Testis (tissue), 3 donors: ENCODE data around the gene IL17REL. TPM values are rescaled to one million over a fixed set of nuclear protein-coding genes. Genes with fewer than 3 reads are reported as not detected.

Experiments
- DNase-seq: peaks from one replicate; pipeline ENCODE4 v3.0.0-alpha.2; 2019
- H3K27ac ChIP-seq, 2 donors: fragments of 200-600 bp; sonication (generic); one replicate each; pipeline ENCODE4 v1.5.1; 2019
- H3K27me3 ChIP-seq: fragments of 200-600 bp; sonication (generic); one replicate; pipeline ENCODE4 v1.5.1; 2019
- H3K36me3 ChIP-seq: fragments of 200-600 bp; sonication (generic); one replicate; pipeline ENCODE4 v1.5.1; 2017; ENCODE audit warnings: low read depth; ENCODE audit errors: missing control alignments
- H3K4me1 ChIP-seq: fragments of 200-600 bp; sonication (generic); one replicate; pipeline ENCODE4 v1.5.1; 2019
- H3K4me3 ChIP-seq, 2 donors: fragments of 200-600 bp; sonication (generic); one replicate each; pipeline ENCODE4 v1.5.1; 2017 to 2019
- H3K9me3 ChIP-seq: fragments of 200-600 bp; sonication (generic); one replicate; pipeline ENCODE4 v1.5.1; 2017
- CTCF ChIP-seq, 3 experiments: fragments of 450-650 bp in 2 of 3; fragments of 200-600 bp in 1 of 3; sonication (generic) in 1 of 3; IDR thresholded peaks; one replicate each; pipeline ENCODE4 v1.5.1; 2016 to 2019; ENCODE audit warnings: antibody characterized with exemption in 3 of 3, mild to moderate bottlenecking in 2 of 3, moderate library complexity in 1 of 3
- POLR2A ChIP-seq: fragments of 450-650 bp; IDR thresholded peaks from one replicate; pipeline ENCODE4 v1.6.1; 2017; ENCODE audit warnings: antibody characterized with exemption, mild to moderate bottlenecking, moderate library complexity
- WGBS, 2 donors: methylation state at CpG; one replicate each; pipeline ENCODE4 v1.1.5; 2018; 5-methylcytosine and 5-hydroxymethylcytosine counted together
- intact Hi-C: fragments of 100-400 bp; cut with DNase I; formaldehyde crosslinking; loops from one replicate; pipeline ENCODE4 v1.15.1; 2023; ENCODE audit warnings: low total_unique reads
- polyA plus RNA-seq: library from polyadenylated mRNA; stranded (reverse); fragments of 350-450 nt; fragmentation: Illumina TruSeq; extraction: RNeasy Lipid Tissue Mini Kit (QIAGEN cat#74804); gene quantifications from one replicate; pipeline ENCODE4 v1.2.3, GENCODE V29; 2014; ENCODE audit warnings: low read depth, low replicate concordance; ENCODE audit not compliant: insufficient read depth
- total RNA-seq, 2 donors: library from RNA; depleted of rRNA; stranded (reverse); fragments of >200 nt; gene quantifications; one replicate each; pipeline ENCODE4 v1.2.3, GENCODE V29; 2016

Gene IL17REL
- total and polyA plus RNA-seq, 3 donors from 2014 or later: 0.25 to 0.55 (median 0.30) TPM

GRCh38 chr22:50040717-50041116 is 28.2 kb upstream of the IL17REL start:
- Histone ChIP-seq H3K27ac (no peak overlapping the region), H3K9me3 (no peaks in the 10 kb centered on the region), H3K36me3 (no peaks in the 10 kb centered on the region), H3K4me3 (no peak overlapping the region), H3K4me1 (no peaks in the 10 kb centered on the region), H3K27me3 (no peaks in the 10 kb centered on the region)
- TF ChIP-seq CTCF (IDR thresholded peaks at IDR 0.05) (no peak), POLR2A (no peak)
- WGBS, 2 donors: 91 to 95% methylated on average over 4 to 7 of the region's 7 CpGs
- intact Hi-C loops: no loop called here
- DNase-seq: no peak

- no peak for DNase-seq
- Histone ChIP-seq H3K27ac (no peak overlapping the region), H3K9me3 (no peaks in the 10 kb centered on the region), H3K4me1 (no peaks in the 10 kb centered on the region), H3K4me3 (no peak overlapping the region), H3K36me3 (no peaks in the 10 kb centered on the region), H3K27me3 (no peaks in the 10 kb centered on the region)
- intact Hi-C loops: no loop called here
- TF ChIP-seq POLR2A (no peak), CTCF (IDR thresholded peaks at IDR 0.05) (no peak)
- 86 to 89% methylated on average over 14 to 29 of the region's 29 CpGs for WGBS, 2 donors
These were observed 27.3 kb upstream of the IL17REL start for GRCh38 chr22:50039669-50040443.

DNA sequence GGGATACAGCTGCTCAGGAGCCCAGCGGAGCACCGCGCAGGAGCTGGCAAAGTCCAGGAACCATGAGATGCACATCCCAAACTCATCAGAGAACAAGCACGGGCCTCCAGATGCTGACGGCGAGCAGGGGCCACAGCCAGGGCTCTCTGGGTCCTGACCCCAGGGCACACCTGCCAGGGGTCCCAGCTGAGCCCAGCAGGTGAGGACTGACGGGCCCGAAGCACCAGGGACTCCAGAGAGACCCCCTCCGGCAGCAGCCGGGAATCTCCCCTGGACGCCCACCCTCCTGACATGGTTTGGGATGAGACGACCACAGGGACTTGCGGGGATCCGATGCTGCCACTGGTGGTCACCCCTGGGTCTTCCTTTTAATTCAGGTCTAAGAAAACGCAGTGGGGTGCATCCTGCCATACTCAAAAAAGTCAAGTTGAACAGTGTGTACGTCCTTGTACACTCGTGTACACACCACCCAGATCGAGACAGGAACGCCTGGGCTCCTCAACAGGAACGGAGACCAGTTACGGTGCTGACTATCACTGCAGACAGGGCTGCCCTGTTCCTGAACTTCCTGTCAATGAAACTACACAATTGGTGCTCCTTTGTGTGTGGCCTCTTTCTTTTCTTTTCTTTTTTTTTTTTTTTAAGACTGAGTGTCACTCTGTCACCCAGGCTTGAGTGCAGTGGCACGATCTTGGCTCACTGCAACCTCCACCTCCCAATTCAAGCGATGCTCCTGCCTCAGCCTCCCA is 23.6 kb upstream of the IL17REL start:
- Histone ChIP-seq H3K27ac (no peak overlapping the region), H3K27me3 (no peaks in the 10 kb centered on the region), H3K9me3 (no peaks in the 10 kb centered on the region), H3K4me3 (no peak overlapping the region), H3K36me3 (no peaks in the 10 kb centered on the region), H3K4me1 (no peaks in the 10 kb centered on the region)
- intact Hi-C loops: no loop called here
- DNase-seq: no peak
- TF ChIP-seq POLR2A (no peak), CTCF (IDR thresholded peaks at IDR 0.05) (no peak)
- WGBS, 2 donors: 83 to 87% methylated on average over 13 to 23 of the region's 23 CpGs

- Histone ChIP-seq H3K9me3 (no peaks in the 10 kb centered on the region), H3K36me3 (no peaks in the 10 kb centered on the region), H3K4me1 (no peaks in the 10 kb centered on the region), H3K27me3 (no peaks in the 10 kb centered on the region), H3K4me3 (no peak overlapping the region), H3K27ac (no peak overlapping the region)
- WGBS, 2 donors: 81 to 83% methylated on average over 12 to 24 of the region's 24 CpGs
- DNase-seq: no peak
- intact Hi-C loops: no loop called here
- TF ChIP-seq POLR2A: no peak
- TF ChIP-seq CTCF (IDR thresholded peaks at IDR 0.05): no peak
These were observed 22.7 kb upstream of the IL17REL start for GRCh38 chr22:50035131-50035881.
